Mesodermal cell (in vitro differentiated cells): ENCODE results near the gene TRPV4.

Experiments used
- H3K27ac ChIP-seq: 2 replicates; pipeline ENCODE4 v1.7.0; 2013; ENCODE audit warnings: mild to moderate bottlenecking, low read depth, low read length, moderate library complexity; ENCODE audit not compliant: severe bottlenecking
- H3K36me3 ChIP-seq: 2 replicates; pipeline ENCODE4 v1.7.1; 2013; ENCODE audit warnings: mild to moderate bottlenecking, low read length, moderate library complexity; ENCODE audit not compliant: control insufficient read depth, insufficient read depth
- H3K4me1 ChIP-seq: one replicate; pipeline ENCODE4 v1.7.1; 2013; ENCODE audit warnings: mild to moderate bottlenecking, low read length; ENCODE audit not compliant: insufficient read depth, control insufficient read depth, poor library complexity, severe bottlenecking
- H3K4me3 ChIP-seq: 2 replicates; pipeline ENCODE4 v1.7.0; 2013; ENCODE audit warnings: low read length, control low read depth, mild to moderate bottlenecking; ENCODE audit not compliant: insufficient read depth, poor library complexity, severe bottlenecking; ENCODE audit errors: extremely low read depth
- H3K9me3 ChIP-seq: 2 replicates; pipeline ENCODE4 v1.7.1; 2013; ENCODE audit warnings: mild to moderate bottlenecking, low read length, moderate library complexity; ENCODE audit not compliant: control insufficient read depth
- WGBS, 2 experiments: methylation state at CpG; one replicate each; pipeline ENCODE4 v1.1.5; 2013; ENCODE audit warnings: missing lambda C conversion rate in 2 of 2; ENCODE audit not compliant: insufficient coverage in 2 of 2; 5-methylcytosine and 5-hydroxymethylcytosine counted together

TRPV4 gene

DNA sequence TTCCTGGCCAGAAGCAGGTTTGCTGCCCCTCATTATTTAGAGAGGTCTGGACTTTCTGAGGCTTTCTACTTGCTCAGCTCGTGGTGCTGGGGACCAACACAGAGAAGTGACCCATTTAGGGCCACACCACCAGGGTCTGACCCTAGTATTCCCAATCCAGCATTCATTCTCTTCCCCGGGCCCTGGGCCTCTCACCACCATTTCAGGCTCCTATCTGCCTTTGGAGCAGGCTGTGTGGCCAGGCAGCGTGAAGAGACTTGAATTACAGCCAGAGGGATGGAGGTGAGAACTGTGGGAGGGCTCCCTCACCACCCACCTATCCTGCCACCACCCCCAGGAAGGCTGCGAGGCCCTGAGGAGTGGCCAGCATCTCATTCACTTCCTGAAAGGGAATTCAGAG lies 95.0 kb downstream of the TRPV4 start:
- H3K36me3 ChIP-seq: no peaks in the 10 kb centered on the region
- H3K9me3 ChIP-seq: no peaks in the 10 kb centered on the region
- no peak overlapping the region for H3K4me3 ChIP-seq
- H3K27ac ChIP-seq: no peak overlapping the region
- peaks cover 25% of the 10 kb centered on the region for H3K4me1 ChIP-seq
- WGBS, 2 experiments: 80 to 85% methylated on average over 2 to 3 of the region's 4 CpGs

DNA sequence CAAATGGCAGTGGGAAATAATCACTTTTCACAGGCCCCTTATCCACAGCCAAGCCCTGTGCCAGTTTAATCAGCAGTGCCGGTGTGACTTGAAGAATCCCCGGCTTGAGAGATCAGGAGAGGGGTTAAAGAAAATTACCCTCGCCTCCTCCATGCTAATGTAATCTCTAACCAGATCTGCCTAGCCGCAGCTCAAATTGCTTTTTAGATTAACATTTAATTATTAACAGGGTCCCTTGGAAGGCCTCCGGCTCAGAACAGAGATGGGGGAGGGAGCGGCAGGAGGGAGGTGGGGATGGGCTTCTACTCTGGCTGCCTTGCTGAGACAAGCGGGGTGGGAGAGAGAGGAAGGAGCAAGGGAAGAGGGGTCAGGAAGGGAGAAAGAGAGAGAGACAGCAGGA lies 95.6 kb downstream of the TRPV4 start:
- Histone ChIP-seq H3K36me3 (no peaks in the 10 kb centered on the region), H3K4me3 (no peak overlapping the region), H3K27ac (no peak overlapping the region), H3K4me1 (peaks cover 25% of the 10 kb centered on the region), H3K9me3 (no peaks in the 10 kb centered on the region)
- 40 to 46% methylated on average over 3 of the region's 7 CpGs for WGBS, 2 experiments

GRCh38 chr12:109737126-109737525 lies 96.1 kb downstream of the TRPV4 start:
- no peak overlapping the region for H3K27ac ChIP-seq
- no peak overlapping the region for H3K4me3 ChIP-seq
- H3K4me1 ChIP-seq: peaks cover 25% of the 10 kb centered on the region
- H3K9me3 ChIP-seq: no peaks in the 10 kb centered on the region
- H3K36me3 ChIP-seq: no peaks in the 10 kb centered on the region
- WGBS, 2 experiments: 0 to 11% methylated on average over 1 of the region's 1 CpG

- 10 to 15% methylated on average over 5 to 10 of the region's 12 CpGs for WGBS, 2 experiments
- Histone ChIP-seq H3K4me1 (peaks cover 25% of the 10 kb centered on the region), H3K4me3 (no peak overlapping the region), H3K9me3 (no peaks in the 10 kb centered on the region), H3K36me3 (no peaks in the 10 kb centered on the region), H3K27ac (peak overlapping the region; percentile 18)
Measured at GRCh38 chr12:109736552-109737108, 96.6 kb downstream of the TRPV4 start.

GRCh38 chr12:109735825-109736551 lies 97.2 kb downstream of the TRPV4 start:
- Histone ChIP-seq H3K27ac (peak overlapping the region; percentile 18), H3K4me3 (no peak overlapping the region), H3K36me3 (no peaks in the 10 kb centered on the region), H3K4me1 (peaks cover 25% of the 10 kb centered on the region), H3K9me3 (no peaks in the 10 kb centered on the region)
- WGBS, 2 experiments: 71 to 75% methylated on average over 6 to 7 of the region's 9 CpGs

DNA sequence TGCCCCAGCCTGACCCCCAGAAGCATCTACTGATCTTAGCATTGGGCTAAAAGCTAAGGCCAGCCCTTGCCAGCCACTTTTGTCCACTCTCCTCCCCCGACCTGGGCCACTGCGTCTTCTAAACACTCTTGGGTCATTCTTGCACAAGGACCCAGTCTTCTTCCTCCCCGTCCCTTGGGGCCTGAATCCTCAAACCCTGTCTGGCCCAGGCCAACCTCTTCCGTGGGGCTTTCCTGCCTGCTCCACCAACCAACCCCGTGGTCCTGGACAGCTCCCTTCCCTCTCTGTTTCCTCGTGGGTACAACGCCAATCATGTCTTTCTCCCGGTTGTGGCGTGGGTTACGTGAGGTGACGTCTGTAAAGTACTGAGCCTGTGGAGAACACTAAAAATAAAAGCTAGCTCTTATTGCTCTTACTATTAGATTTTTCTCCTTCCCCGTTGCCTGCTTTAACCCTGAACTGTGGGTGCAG lies 98.1 kb downstream of the TRPV4 start:
- Histone ChIP-seq H3K4me3 (no peak overlapping the region), H3K36me3 (no peaks in the 10 kb centered on the region), H3K4me1 (peaks cover 25% of the 10 kb centered on the region), H3K27ac (no peak overlapping the region), H3K9me3 (no peaks in the 10 kb centered on the region)
- WGBS, 2 experiments: 70 to 76% methylated on average over 8 to 10 of the region's 12 CpGs

GRCh38 chr12:109734219-109735000 lies 98.8 kb downstream of the TRPV4 start:
- no peak overlapping the region for H3K4me3 ChIP-seq
- no peaks in the 10 kb centered on the region for H3K36me3 ChIP-seq
- H3K9me3 ChIP-seq: no peaks in the 10 kb centered on the region
- 20 to 26% methylated on average over 14 of the region's 22 CpGs for WGBS, 2 experiments
- peaks cover 18% of the 10 kb centered on the region for H3K4me1 ChIP-seq
- H3K27ac ChIP-seq: no peak overlapping the region
